ENCODE data around the gene KRT36.

DNA sequence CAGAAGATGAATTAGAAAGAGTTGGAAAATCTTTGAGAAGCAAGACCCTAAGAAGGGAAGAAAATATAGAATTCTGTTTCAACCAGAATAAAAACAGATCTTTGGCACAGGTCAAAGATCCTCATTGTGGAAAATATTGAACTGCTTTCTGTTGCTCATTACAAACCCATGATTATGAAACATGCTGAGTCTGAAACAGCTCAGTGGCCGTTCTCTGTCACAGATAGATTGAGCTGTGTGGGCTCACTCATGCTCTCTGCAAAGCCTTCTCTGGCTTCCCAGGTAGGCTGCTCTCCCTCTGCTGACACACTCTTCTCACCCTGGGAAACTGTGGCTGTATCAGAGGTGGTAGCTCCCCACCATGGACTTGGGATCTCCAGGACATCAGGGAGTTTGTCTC lies 45.5 kb downstream of the KRT36 start:
- no peak for TF ChIP-seq POLR2A (IDR thresholded peaks at IDR 0.05; ENCODE audit: low read depth, low read length)
- no peak for TF ChIP-seq POLR2AphosphoS5 (IDR thresholded peaks at IDR 0.05; ENCODE audit: low read depth, low read length)
- no peak for TF ChIP-seq TAF1 (IDR thresholded peaks at IDR 0.05; ENCODE audit: low read depth, low read length)

All from GM12891 (cell line).